ENCODE measurements around the gene HRK. TPM values are rescaled to one million over a fixed set of nuclear protein-coding genes. Genes with fewer than 3 reads are reported as not detected.

Gene HRK
- total and polyA plus RNA-seq, 2 of the 8 experiments (the other 6 are each of a cell fraction or from before 2014, with no cell fraction given) = 1.6 to 2.7 TPM

DNA sequence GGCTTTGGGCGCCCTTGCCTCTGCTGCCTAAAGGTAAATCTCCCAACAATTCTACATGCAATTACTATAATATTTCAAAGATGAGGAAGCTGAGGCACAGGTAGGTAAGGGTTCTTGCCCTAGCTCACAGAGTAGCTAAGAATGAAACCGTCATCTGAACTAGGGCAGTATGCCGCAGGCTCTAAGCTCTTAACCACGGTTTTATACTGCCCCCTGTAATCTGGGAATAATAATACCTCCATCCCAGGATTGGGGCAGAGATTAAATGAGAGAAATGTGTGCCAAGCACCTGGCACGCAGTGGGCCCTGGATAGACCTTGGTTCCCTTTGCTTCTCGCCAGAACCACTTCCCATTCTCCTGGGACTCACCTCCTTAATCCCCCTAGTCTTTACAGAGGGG is 1.5 kb upstream of the HRK start (continued):
- TF ChIP-seq CBX8 (IDR thresholded peaks at IDR 0.05; ENCODE audit: borderline replicate concordance, low read depth, low read length) (no peak), EP300 (IDR thresholded peaks at IDR 0.05; ENCODE audit: borderline replicate concordance in 1 of 2, low read depth in 2 of 2, low read length in 2 of 2) (no peak), GTF2F1 (IDR thresholded peaks at IDR 0.05; ENCODE audit: borderline replicate concordance, low read depth, low read length) (no peak), RFX5 (IDR thresholded peaks at IDR 0.05; ENCODE audit: borderline replicate concordance, low read depth, low read length) (no peak), SUZ12 (IDR thresholded peaks at IDR 0.05; ENCODE audit: low read length) (no peak)
- TF ChIP-seq, protein P1, sequence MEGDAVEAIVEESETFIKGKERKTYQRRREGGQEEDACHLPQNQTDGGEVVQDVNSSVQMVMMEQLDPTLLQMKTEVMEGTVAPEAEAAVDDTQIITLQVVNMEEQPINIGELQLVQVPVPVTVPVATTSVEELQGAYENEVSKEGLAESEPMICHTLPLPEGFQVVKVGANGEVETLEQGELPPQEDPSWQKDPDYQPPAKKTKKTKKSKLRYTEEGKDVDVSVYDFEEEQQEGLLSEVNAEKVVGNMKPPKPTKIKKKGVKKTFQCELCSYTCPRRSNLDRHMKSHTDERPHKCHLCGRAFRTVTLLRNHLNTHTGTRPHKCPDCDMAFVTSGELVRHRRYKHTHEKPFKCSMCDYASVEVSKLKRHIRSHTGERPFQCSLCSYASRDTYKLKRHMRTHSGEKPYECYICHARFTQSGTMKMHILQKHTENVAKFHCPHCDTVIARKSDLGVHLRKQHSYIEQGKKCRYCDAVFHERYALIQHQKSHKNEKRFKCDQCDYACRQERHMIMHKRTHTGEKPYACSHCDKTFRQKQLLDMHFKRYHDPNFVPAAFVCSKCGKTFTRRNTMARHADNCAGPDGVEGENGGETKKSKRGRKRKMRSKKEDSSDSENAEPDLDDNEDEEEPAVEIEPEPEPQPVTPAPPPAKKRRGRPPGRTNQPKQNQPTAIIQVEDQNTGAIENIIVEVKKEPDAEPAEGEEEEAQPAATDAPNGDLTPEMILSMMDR (IDR thresholded peaks at IDR 0.05; ENCODE audit: control extremely low read depth in 1 of 3, insufficient read depth in 1 of 3, low read depth in 1 of 3, low read length in 3 of 3) = peak in 2 of 3 experiments; percentile 38 to 52; a peak in 2 of 4 replicates
